ENCODE measurements around the gene IDH2. TPM values are rescaled to one million over a fixed set of nuclear protein-coding genes. Genes with fewer than 3 reads are reported as not detected.

IDH2 gene
- total RNA-seq, 1 experiment from 2014 or later: 48.1 TPM

GRCh38 chr15:90126022-90126421, 23.8 kb upstream of the IDH2 start:
- BruUV-seq (replicated peaks): no TSS peak
- CTCF ChIA-PET: no interaction called here
- POLR2A ChIA-PET: no interaction called here

GRCh38 chr15:90124507-90124906, 22.2 kb upstream of the IDH2 start:
- POLR2A ChIA-PET: no interaction called here
- TF ChIP-seq CBX3 (IDR thresholded peaks at IDR 0.05; ENCODE audit: low read depth) (no peak), SRF (IDR thresholded peaks at IDR 0.05; ENCODE audit: low read depth) (no peak), MAX (IDR thresholded peaks at IDR 0.05) (no peak), EZH2 (IDR thresholded peaks at IDR 0.05) (no peak), CEBPB (IDR thresholded peaks at IDR 0.05; ENCODE audit: low read depth) (no peak), POLR2A (IDR thresholded peaks at IDR 0.05; ENCODE audit: borderline replicate concordance, extremely low read depth, insufficient read depth, insufficient read length) (no peak), JUND (IDR thresholded peaks at IDR 0.05) (no peak), EGR1 (IDR thresholded peaks at IDR 0.05; ENCODE audit: low read depth) (no peak), TCF7L2 (IDR thresholded peaks at IDR 0.05; ENCODE audit: borderline replicate concordance, extremely low read depth, insufficient read depth, insufficient read length) (no peak), RAD21 (IDR thresholded peaks at IDR 0.05; ENCODE audit: low read depth) (no peak), SIN3A (IDR thresholded peaks at IDR 0.05; ENCODE audit: low read depth) (no peak), EZH2phosphoT487 (IDR thresholded peaks at IDR 0.05; ENCODE audit: borderline replicate concordance) (no peak)
- RAD21 ChIA-PET (ENCODE audit: low non-redundant PET in 1 of 2, low total read pairs in 2 of 2, uncharacterized antibody in 2 of 2, unreplicated experiment in 2 of 2): no interaction called here
- Histone ChIP-seq H3K4me3 (replicated peaks in 1 of 2; ENCODE audit: low read depth in 1 of 2, low read length in 2 of 2) (no peak overlapping the region), H4K20me1 (ENCODE audit: insufficient read depth) (no peaks in the 10 kb centered on the region), H2AFZ (ENCODE audit: low read depth, low read length, poor library complexity, severe bottlenecking) (no peak overlapping the region), H3K4me2 (ENCODE audit: low read length) (no peak overlapping the region), H3K9me2 (ENCODE audit: insufficient read depth) (no peaks in the 10 kb centered on the region), H3K27me3 (ENCODE audit: insufficient read depth, low read length) (no peaks in the 10 kb centered on the region), H3K9me3 (ENCODE audit: control insufficient read depth in 1 of 2, insufficient read depth in 1 of 2, low read depth in 1 of 2, low read length in 2 of 2) (no peaks in the 10 kb centered on the region), H3K4me1 (ENCODE audit: control insufficient read depth in 1 of 2, insufficient read depth in 2 of 2, low read length in 2 of 2) (0 out of 4 replicates have a peak, but pooled peaks cover 0 to 4% of the 10 kb centered on the region in 2 experiments), H3K9ac (ENCODE audit: low read length) (no peak overlapping the region), H3K27ac (ENCODE audit: low read depth, low read length) (no peak overlapping the region), H3K36me3 (ENCODE audit: control insufficient read depth in 1 of 2, insufficient read depth in 2 of 2, low read length in 2 of 2) (no peaks in the 10 kb centered on the region), H3K79me2 (ENCODE audit: insufficient read depth, low read length) (no peaks in the 10 kb centered on the region)
- CTCF ChIA-PET: no interaction called here
- ATAC-seq (no peak), DNase-seq (ENCODE audit: low read depth, low spot score) (no peak)
- intact Hi-C loops (cut with micrococcal nuclease): no loop called here
- no TSS peak for BruUV-seq (replicated peaks)

More at GRCh38 chr15:90126022-90126421, 23.8 kb upstream of the IDH2 start:
- H3K9ac ChIP-seq (ENCODE audit: low read length): no peak overlapping the region
- no peak overlapping the region for H3K4me2 ChIP-seq (ENCODE audit: low read length)
- no peaks in the 10 kb centered on the region for H3K9me2 ChIP-seq (ENCODE audit: insufficient read depth)
- TF ChIP-seq CBX3 (IDR thresholded peaks at IDR 0.05; ENCODE audit: low read depth) (no peak), ELF1 (IDR thresholded peaks at IDR 0.05; ENCODE audit: borderline replicate concordance, low read depth) (no peak), YY1 (IDR thresholded peaks at IDR 0.05; ENCODE audit: extremely low read depth, insufficient replicate concordance, low read depth, low read length) (no peak), MAX (IDR thresholded peaks at IDR 0.05) (no peak), POLR2A (IDR thresholded peaks at IDR 0.05; ENCODE audit: borderline replicate concordance, extremely low read depth, insufficient read depth, insufficient read length) (no peak), JUND (IDR thresholded peaks at IDR 0.05) (no peak), TCF7L2 (IDR thresholded peaks at IDR 0.05; ENCODE audit: borderline replicate concordance, extremely low read depth, insufficient read depth, insufficient read length) (no peak), POLR2AphosphoS5 (IDR thresholded peaks at IDR 0.05; ENCODE audit: low read depth, low read length) (no peak), SP1 (IDR thresholded peaks at IDR 0.05; ENCODE audit: low read depth) (no peak), EZH2phosphoT487 (IDR thresholded peaks at IDR 0.05; ENCODE audit: borderline replicate concordance) (no peak)
- no peaks in the 10 kb centered on the region for H3K9me3 ChIP-seq (ENCODE audit: control insufficient read depth in 1 of 2, insufficient read depth in 1 of 2, low read depth in 1 of 2, low read length in 2 of 2)
- H4K20me1 ChIP-seq (ENCODE audit: insufficient read depth): no peaks in the 10 kb centered on the region
- no peaks in the 10 kb centered on the region for H3K36me3 ChIP-seq (ENCODE audit: control insufficient read depth in 1 of 2, insufficient read depth in 2 of 2, low read length in 2 of 2)
- RAD21 ChIA-PET (ENCODE audit: low non-redundant PET in 1 of 2, low total read pairs in 2 of 2, uncharacterized antibody in 2 of 2, unreplicated experiment in 2 of 2): no interaction called here
- no peak overlapping the region for H2AFZ ChIP-seq (ENCODE audit: low read depth, low read length, poor library complexity, severe bottlenecking)
- H3K79me2 ChIP-seq (ENCODE audit: insufficient read depth, low read length): no peaks in the 10 kb centered on the region
- no peak for ATAC-seq
- 0 out of 4 replicates have a peak, but pooled peaks cover 0 to 4% of the 10 kb centered on the region in 2 experiments for H3K4me1 ChIP-seq (ENCODE audit: control insufficient read depth in 1 of 2, insufficient read depth in 2 of 2, low read length in 2 of 2)
- no peak overlapping the region for H3K27ac ChIP-seq (ENCODE audit: low read depth, low read length)
- H3K27me3 ChIP-seq (ENCODE audit: insufficient read depth, low read length): no peaks in the 10 kb centered on the region
- no peak for DNase-seq (ENCODE audit: low read depth, low spot score)
- intact Hi-C loops (cut with micrococcal nuclease): no loop called here
- H3K4me3 ChIP-seq (replicated peaks in 1 of 2; ENCODE audit: low read depth in 1 of 2, low read length in 2 of 2): no peak overlapping the region
